SK-N-SH (cell line): ENCODE measurements around the gene SP2.
"Not testable (repeated sequence)": the region's sequence is repeated elsewhere in the genome, so short reads cannot be mapped to it uniquely, and the experiment has no call there.

Source experiments
- CHD2 ChIP-seq: fragments of 150-350 bp; IDR thresholded peaks from 2 replicates; pipeline ENCODE4 v1.6.1; 2018; ENCODE audit warnings: low read length; ENCODE audit not compliant: partially characterized antibody
- CTCF ChIP-seq: fragments of 200-600 bp; sonication (generic); IDR thresholded peaks from 2 replicates; pipeline ENCODE4 v1.6.1; 2017; ENCODE audit warnings: antibody characterized with exemption, mild to moderate bottlenecking, moderate library complexity
- EP300 ChIP-seq, 2 experiments: IDR thresholded peaks; 2 replicates each; pipeline versions ENCODE4 v1.4.0 to v1.6.1; 2012; ENCODE audit warnings: borderline replicate concordance in 1 of 2, low read depth in 1 of 2, low read length in 1 of 2
- FOXM1 ChIP-seq: IDR thresholded peaks from 2 replicates; pipeline ENCODE4 v1.4.0; 2012; ENCODE audit warnings: low read depth, mild to moderate bottlenecking
- MAX ChIP-seq: IDR thresholded peaks from 2 replicates; pipeline ENCODE4 v1.4.0; 2012; ENCODE audit warnings: low read depth
- MXI1 ChIP-seq: IDR thresholded peaks from 2 replicates; pipeline ENCODE4 v1.6.1; 2012; ENCODE audit warnings: mild to moderate bottlenecking, low read depth, low read length, improper control_type of control experiment
- POLR2AphosphoS5 ChIP-seq: IDR thresholded peaks from 2 replicates; pipeline ENCODE4 v1.6.1; 2012; ENCODE audit warnings: low read depth, low read length
- REST ChIP-seq: IDR thresholded peaks from 2 replicates; pipeline ENCODE4 v1.6.1; 2012; ENCODE audit warnings: mild to moderate bottlenecking, low read depth, low read length, moderate library complexity
- TAF1 ChIP-seq: IDR thresholded peaks from 2 replicates; pipeline ENCODE4 v1.6.1; 2012; ENCODE audit warnings: low read depth, mild to moderate bottlenecking, low read length, moderate library complexity, borderline replicate concordance
- YY1 ChIP-seq: IDR thresholded peaks from 2 replicates; pipeline ENCODE4 v1.4.0; 2012; ENCODE audit warnings: low read depth, mild to moderate bottlenecking

GRCh38 chr17:47935468-47935867 lies 39.4 kb downstream of the SP2 start:
- TF ChIP-seq POLR2AphosphoS5; CTCF; EP300 (IDR thresholded peaks at IDR 0.05; ENCODE audit: borderline replicate concordance in 1 of 2, low read depth in 1 of 2, low read length in 1 of 2); REST; FOXM1; MAX; MXI1; YY1; TAF1; CHD2: not testable (repeated sequence)
